ENCODE data around the gene ST8SIA6.

Gene ST8SIA6

DNA sequence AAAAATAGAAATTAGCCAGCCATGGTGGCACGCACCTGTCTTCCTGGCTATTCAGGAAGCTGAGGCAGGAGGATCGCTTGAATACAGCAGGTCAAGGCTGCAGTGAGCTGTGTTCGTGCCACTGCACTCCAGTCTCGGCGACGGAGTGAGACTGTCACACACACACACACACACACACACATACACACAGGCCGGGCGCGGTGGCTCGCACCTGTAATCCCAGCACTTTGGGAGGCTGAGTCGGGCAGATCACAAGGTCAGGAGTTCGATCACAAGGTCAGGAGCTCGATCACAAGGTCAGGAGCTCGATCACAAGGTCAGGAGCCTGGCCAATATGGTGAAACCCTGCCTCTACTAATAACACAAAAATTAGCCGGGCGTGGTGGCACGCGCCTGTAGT, 68.4 kb downstream of the ST8SIA6 start:
- no peak overlapping the region for H3K4me3 ChIP-seq (ENCODE audit: low read depth, low read length)
- no peak overlapping the region for H3K27ac ChIP-seq (ENCODE audit: low read depth, low read length)
- H2BK12ac ChIP-seq (ENCODE audit: low read length), result peak overlapping the region; percentile 82
- H2BK5ac ChIP-seq (ENCODE audit: low read depth, low read length, poor library complexity), result peak overlapping the region; percentile 35
- peaks cover 0 to 2% of the 10 kb centered on the region in 2 experiments for H3K36me3 ChIP-seq (ENCODE audit: control insufficient read depth in 1 of 2, insufficient read depth in 2 of 2, low read length in 2 of 2)
- H4K8ac ChIP-seq (ENCODE audit: low read depth, low read length), result no peak overlapping the region
- no peak overlapping the region for H3K23ac ChIP-seq (ENCODE audit: low read length)
- peak overlapping the region; percentile 26 for H4K91ac ChIP-seq (ENCODE audit: low read depth, low read length)
- peaks cover 5% of the 10 kb centered on the region for H3K9me3 ChIP-seq (ENCODE audit: insufficient read depth, low read depth, low read length)
- DNase-seq, result no peak
- peak overlapping the region; percentile 40 for H3K14ac ChIP-seq (ENCODE audit: low read length)
- no peak overlapping the region for H4K12ac ChIP-seq (ENCODE audit: low read depth, low read length)
- peaks cover 1% of the 10 kb centered on the region for H3K79me2 ChIP-seq (ENCODE audit: control insufficient read depth, insufficient read depth, low read length, poor library complexity)
- no peak overlapping the region for H3K9ac ChIP-seq (ENCODE audit: low read length)
- peak overlapping the region; percentile 73 for H3K18ac ChIP-seq (ENCODE audit: low read length)
- H3K27me3 ChIP-seq (ENCODE audit: insufficient read depth, low read length), result no peaks in the 10 kb centered on the region
- peak overlapping the region; percentile 68 for H2BK120ac ChIP-seq (ENCODE audit: insufficient read depth, low read length, poor library complexity)
- peaks cover 10 to 13% of the 10 kb centered on the region in 2 experiments for H3K4me1 ChIP-seq (ENCODE audit: control insufficient read depth in 1 of 2, insufficient read depth in 2 of 2, low read length in 2 of 2)
- H3K79me1 ChIP-seq (ENCODE audit: low read length), result peaks cover 16% of the 10 kb centered on the region
- H3K4me2 ChIP-seq (ENCODE audit: low read length), result no peak overlapping the region
- H2AFZ ChIP-seq (ENCODE audit: insufficient read depth, low read length, poor library complexity), result no peak overlapping the region
- no peak overlapping the region for H2AK5ac ChIP-seq (ENCODE audit: low read length)
- no CpG with 5 or more reads among the region's 18 CpGs for WGBS (ENCODE audit: extremely low coverage, insufficient coverage, insufficient read length)
- H3K4ac ChIP-seq (ENCODE audit: low read depth, low read length), result peak overlapping the region; percentile 14

DNA sequence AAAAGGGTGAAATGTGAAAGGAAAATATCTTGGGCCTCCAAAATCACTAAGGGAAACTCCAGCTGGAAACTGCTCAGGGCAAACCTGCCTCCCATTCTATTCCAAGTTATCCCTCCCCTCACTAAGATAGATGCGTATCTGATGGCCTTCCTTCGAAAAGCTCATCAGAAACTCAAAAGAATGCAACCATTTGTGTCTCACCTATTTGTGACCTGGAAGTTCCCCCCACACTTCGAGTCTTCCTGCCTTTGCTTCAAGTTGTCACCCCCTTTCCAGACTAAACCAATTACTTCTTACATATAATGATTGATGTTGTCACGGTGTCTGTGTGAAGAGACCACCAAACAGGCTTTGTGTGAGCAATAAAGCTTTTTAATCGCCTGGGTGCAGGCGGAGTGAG, 69.3 kb downstream of the ST8SIA6 start:
- no peak for DNase-seq
- peaks cover 10 to 13% of the 10 kb centered on the region in 2 experiments for H3K4me1 ChIP-seq (ENCODE audit: control insufficient read depth in 1 of 2, insufficient read depth in 2 of 2, low read length in 2 of 2)
- no peak overlapping the region for H3K9ac ChIP-seq (ENCODE audit: low read length)
- H2BK12ac ChIP-seq (ENCODE audit: low read length), result no peak overlapping the region
- no peak overlapping the region for H3K18ac ChIP-seq (ENCODE audit: low read length)
- H4K8ac ChIP-seq (ENCODE audit: low read depth, low read length), result no peak overlapping the region
- H3K4ac ChIP-seq (ENCODE audit: low read depth, low read length), result no peak overlapping the region
- peaks cover 1% of the 10 kb centered on the region for H3K79me2 ChIP-seq (ENCODE audit: control insufficient read depth, insufficient read depth, low read length, poor library complexity)
- H2AK5ac ChIP-seq (ENCODE audit: low read length), result no peak overlapping the region
- no peak overlapping the region for H2BK5ac ChIP-seq (ENCODE audit: low read depth, low read length, poor library complexity)
- H3K79me1 ChIP-seq (ENCODE audit: low read length), result peaks cover 16% of the 10 kb centered on the region
- no peak overlapping the region for H3K23ac ChIP-seq (ENCODE audit: low read length)
- no peaks in the 10 kb centered on the region for H3K27me3 ChIP-seq (ENCODE audit: insufficient read depth, low read length)
- no peak overlapping the region for H2BK120ac ChIP-seq (ENCODE audit: insufficient read depth, low read length, poor library complexity)
- no peak overlapping the region for H3K4me3 ChIP-seq (ENCODE audit: low read depth, low read length)
- H3K27ac ChIP-seq (ENCODE audit: low read depth, low read length), result no peak overlapping the region
- WGBS (ENCODE audit: extremely low coverage, insufficient coverage, insufficient read length), result no CpG with 5 or more reads among the region's 6 CpGs
- no peak overlapping the region for H4K91ac ChIP-seq (ENCODE audit: low read depth, low read length)
- H3K14ac ChIP-seq (ENCODE audit: low read length), result no peak overlapping the region
- H4K12ac ChIP-seq (ENCODE audit: low read depth, low read length), result no peak overlapping the region
- H3K4me2 ChIP-seq (ENCODE audit: low read length), result no peak overlapping the region
- H3K36me3 ChIP-seq (ENCODE audit: control insufficient read depth in 1 of 2, insufficient read depth in 2 of 2, low read length in 2 of 2), result peaks cover 0 to 2% of the 10 kb centered on the region in 2 experiments
- no peak overlapping the region for H2AFZ ChIP-seq (ENCODE audit: insufficient read depth, low read length, poor library complexity)
- peaks cover 5% of the 10 kb centered on the region for H3K9me3 ChIP-seq (ENCODE audit: insufficient read depth, low read depth, low read length)

DNA sequence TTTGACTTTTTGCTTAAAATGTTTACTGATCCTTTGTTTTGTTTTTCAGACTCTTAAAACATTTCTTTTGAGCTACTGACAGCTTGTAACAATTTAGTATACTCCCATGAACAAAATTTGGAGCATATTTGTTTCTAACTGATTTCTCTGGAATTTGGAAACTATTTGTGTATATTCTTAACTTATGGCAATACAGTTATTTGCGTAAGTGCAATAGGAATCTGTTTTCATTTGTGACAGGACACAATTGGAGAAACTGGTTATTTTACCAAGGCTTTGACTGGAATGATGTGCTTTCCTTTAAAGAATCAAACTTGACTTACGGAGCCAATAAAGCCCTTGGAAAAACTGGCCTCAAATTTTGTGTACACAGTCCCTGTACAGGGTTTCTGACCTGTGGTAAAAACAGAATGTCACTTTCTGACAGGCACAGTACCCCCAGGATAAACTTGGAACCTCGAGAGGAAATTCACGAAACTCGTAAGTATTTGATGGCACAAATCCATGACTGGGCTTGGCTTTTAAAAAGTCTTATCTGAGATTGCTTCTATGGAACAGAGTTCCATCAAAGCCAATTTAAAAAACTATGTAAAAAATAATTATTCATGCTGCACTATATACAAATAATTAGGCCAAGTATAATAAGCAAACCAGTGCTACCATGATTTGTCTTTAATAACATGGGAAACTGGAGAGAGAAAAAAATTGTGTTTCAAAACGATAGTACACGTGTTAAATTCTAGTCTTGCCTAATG, 70.4 kb downstream of the ST8SIA6 start:
- H3K14ac ChIP-seq (ENCODE audit: low read length), result no peak overlapping the region
- H3K9ac ChIP-seq (ENCODE audit: low read length), result no peak overlapping the region
- H2BK120ac ChIP-seq (ENCODE audit: insufficient read depth, low read length, poor library complexity), result no peak overlapping the region
- DNase-seq, result no peak
- H4K8ac ChIP-seq (ENCODE audit: low read depth, low read length), result no peak overlapping the region
- WGBS (ENCODE audit: extremely low coverage, insufficient coverage, insufficient read length), result no CpG with 5 or more reads among the region's 7 CpGs
- no peak overlapping the region for H3K18ac ChIP-seq (ENCODE audit: low read length)
- H2AK5ac ChIP-seq (ENCODE audit: low read length), result no peak overlapping the region
- H2AFZ ChIP-seq (ENCODE audit: insufficient read depth, low read length, poor library complexity), result no peak overlapping the region
- no peak overlapping the region for H2BK12ac ChIP-seq (ENCODE audit: low read length)
- H3K79me1 ChIP-seq (ENCODE audit: low read length), result peaks cover 14% of the 10 kb centered on the region
- H3K9me3 ChIP-seq (ENCODE audit: insufficient read depth, low read depth, low read length), result peaks cover 5% of the 10 kb centered on the region
- no peak overlapping the region for H4K12ac ChIP-seq (ENCODE audit: low read depth, low read length)
- peaks cover 5 to 8% of the 10 kb centered on the region in 2 experiments for H3K4me1 ChIP-seq (ENCODE audit: control insufficient read depth in 1 of 2, insufficient read depth in 2 of 2, low read length in 2 of 2)
- no peak overlapping the region for H3K4ac ChIP-seq (ENCODE audit: low read depth, low read length)
- no peak overlapping the region for H3K27ac ChIP-seq (ENCODE audit: low read depth, low read length)
- no peak overlapping the region for H3K4me3 ChIP-seq (ENCODE audit: low read depth, low read length)
- no peaks in the 10 kb centered on the region for H3K27me3 ChIP-seq (ENCODE audit: insufficient read depth, low read length)
- H3K23ac ChIP-seq (ENCODE audit: low read length), result no peak overlapping the region
- no peak overlapping the region for H3K4me2 ChIP-seq (ENCODE audit: low read length)
- H3K36me3 ChIP-seq (ENCODE audit: control insufficient read depth in 1 of 2, insufficient read depth in 2 of 2, low read length in 2 of 2), result peaks cover 0 to 2% of the 10 kb centered on the region in 2 experiments
- no peak overlapping the region for H4K91ac ChIP-seq (ENCODE audit: low read depth, low read length)
- H2BK5ac ChIP-seq (ENCODE audit: low read depth, low read length, poor library complexity), result no peak overlapping the region
- peaks cover 1% of the 10 kb centered on the region for H3K79me2 ChIP-seq (ENCODE audit: control insufficient read depth, insufficient read depth, low read length, poor library complexity)

DNA sequence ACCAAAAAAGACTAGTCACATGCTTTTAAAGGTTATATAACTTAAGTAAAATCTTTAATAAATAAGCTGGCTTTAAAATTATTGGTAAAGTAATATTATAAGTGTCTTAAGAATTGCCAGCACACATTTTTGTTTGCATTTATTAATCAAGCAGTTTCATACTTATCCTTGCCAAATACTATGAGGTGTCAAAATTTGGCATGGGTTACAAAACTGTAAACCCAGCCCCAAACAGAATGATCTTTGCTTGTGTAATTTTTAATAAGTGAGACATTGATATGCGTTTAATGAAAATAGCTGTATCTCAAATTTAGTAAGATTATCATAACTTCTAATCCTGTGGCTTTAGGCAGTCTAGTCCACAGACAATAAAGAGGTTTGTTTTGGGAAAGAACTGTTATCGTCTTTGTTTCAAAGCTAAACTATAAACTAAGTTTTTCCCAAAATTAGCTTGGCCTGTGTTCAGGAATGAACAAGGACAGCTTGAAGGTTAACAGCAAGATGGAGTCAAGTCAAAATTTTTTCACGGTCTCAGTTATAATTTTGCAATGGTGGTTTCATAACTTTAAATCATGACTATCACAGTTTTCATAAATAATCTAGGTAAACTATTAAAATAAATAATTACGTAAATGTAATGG, 72.8 kb downstream of the ST8SIA6 start:
- Histone ChIP-seq H3K9me3 (ENCODE audit: insufficient read depth, low read depth, low read length) (peaks cover 5% of the 10 kb centered on the region), H3K9ac (ENCODE audit: low read length) (no peak overlapping the region), H3K4me2 (ENCODE audit: low read length) (no peak overlapping the region), H3K14ac (ENCODE audit: low read length) (no peak overlapping the region), H2BK12ac (ENCODE audit: low read length) (no peak overlapping the region), H2BK120ac (ENCODE audit: insufficient read depth, low read length, poor library complexity) (no peak overlapping the region), H3K18ac (ENCODE audit: low read length) (no peak overlapping the region), H3K4ac (ENCODE audit: low read depth, low read length) (no peak overlapping the region), H3K79me2 (ENCODE audit: control insufficient read depth, insufficient read depth, low read length, poor library complexity) (no peaks in the 10 kb centered on the region), H2BK5ac (ENCODE audit: low read depth, low read length, poor library complexity) (no peak overlapping the region), H4K8ac (ENCODE audit: low read depth, low read length) (no peak overlapping the region), H3K4me3 (ENCODE audit: low read depth, low read length) (no peak overlapping the region), H3K36me3 (ENCODE audit: control insufficient read depth in 1 of 2, insufficient read depth in 2 of 2, low read length in 2 of 2) (peaks cover 0 to 2% of the 10 kb centered on the region in 2 experiments), H2AK5ac (ENCODE audit: low read length) (no peak overlapping the region), H3K27me3 (ENCODE audit: insufficient read depth, low read length) (no peaks in the 10 kb centered on the region), H2AFZ (ENCODE audit: insufficient read depth, low read length, poor library complexity) (no peak overlapping the region), H3K23ac (ENCODE audit: low read length) (no peak overlapping the region), H3K27ac (ENCODE audit: low read depth, low read length) (no peak overlapping the region), H4K12ac (ENCODE audit: low read depth, low read length) (no peak overlapping the region), H3K79me1 (ENCODE audit: low read length) (peaks cover 3% of the 10 kb centered on the region), H4K91ac (ENCODE audit: low read depth, low read length) (no peak overlapping the region), H3K4me1 (ENCODE audit: control insufficient read depth in 1 of 2, insufficient read depth in 2 of 2, low read length in 2 of 2) (no peaks in the 10 kb centered on the region)
- no CpG with 5 or more reads among the region's 4 CpGs for WGBS (ENCODE audit: extremely low coverage, insufficient coverage, insufficient read length)
- DNase-seq, result no peak
